T47D (cell line): ENCODE measurements around the gene OR8D2.

ENCODE experiments used
- DNase-seq, 2 experiments: peaks; one replicate each; pipeline versions ENCODE4 v3.0.0 to v3.0.0-alpha.2; 2011 to 2012; ENCODE audit warnings: low read depth in 1 of 2, low spot score in 1 of 2
- JUND ChIP-seq: IDR thresholded peaks from 2 replicates; pipeline ENCODE4 v1.6.1; 2012; ENCODE audit warnings: low read depth
- in situ Hi-C: cut with HindIII; loops from 2 replicates; pipeline ENCODE4 v1.10.0; 2016; ENCODE audit warnings: low sequenced_read_pairs, low pct_unique_long_range_greater_than_20kb

The OR8D2 gene, protein sequence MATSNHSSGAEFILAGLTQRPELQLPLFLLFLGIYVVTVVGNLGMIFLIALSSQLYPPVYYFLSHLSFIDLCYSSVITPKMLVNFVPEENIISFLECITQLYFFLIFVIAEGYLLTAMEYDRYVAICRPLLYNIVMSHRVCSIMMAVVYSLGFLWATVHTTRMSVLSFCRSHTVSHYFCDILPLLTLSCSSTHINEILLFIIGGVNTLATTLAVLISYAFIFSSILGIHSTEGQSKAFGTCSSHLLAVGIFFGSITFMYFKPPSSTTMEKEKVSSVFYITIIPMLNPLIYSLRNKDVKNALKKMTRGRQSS

DNA sequence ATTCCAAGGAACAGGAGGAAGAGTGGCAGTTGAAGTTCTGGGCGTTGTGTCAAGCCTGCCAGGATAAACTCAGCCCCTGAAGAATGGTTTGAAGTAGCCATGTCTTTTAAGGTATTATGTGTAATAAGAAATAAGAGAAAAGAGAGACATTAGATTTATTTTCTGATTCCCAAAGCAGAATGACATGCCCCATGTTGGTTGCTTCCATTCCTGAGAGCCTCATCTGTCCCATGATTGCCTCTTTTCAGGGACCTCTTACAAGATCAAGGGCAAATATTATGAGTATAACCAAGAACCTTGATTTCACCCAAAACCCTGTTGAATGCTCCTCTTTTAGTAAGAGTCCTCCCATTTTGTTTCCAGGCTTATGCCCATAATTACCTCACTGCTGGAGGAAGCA, at the start of gene OR8D2:
Gene OR8D2 (minus strand): TSS at position 101 of the 400 bp plus-strand sequence. CDS start 0 bp downstream, at position 101.
- TF ChIP-seq JUND, result no peak
- DNase-seq, result no peak
- in situ Hi-C loops, result no loop called here

DNA sequence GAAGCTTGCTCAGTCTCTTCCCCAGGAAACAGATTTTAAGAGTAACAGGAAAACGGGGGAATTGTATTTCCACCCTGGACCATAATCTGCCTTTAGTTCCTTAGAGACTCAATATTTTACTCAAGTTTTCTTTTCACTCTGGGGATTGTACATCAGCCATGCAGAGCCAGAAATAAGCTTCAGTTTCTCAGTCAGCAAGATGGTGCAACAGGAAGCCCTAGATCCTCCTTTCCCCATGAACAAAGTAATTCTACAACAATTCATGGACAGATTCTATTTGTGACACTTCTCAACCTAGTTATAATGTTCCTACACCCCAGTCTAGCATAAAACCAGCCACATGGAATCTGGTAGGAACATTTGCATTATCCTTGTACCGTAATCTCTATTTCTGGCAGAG, 39.6 kb upstream of the OR8D2 start:
- in situ Hi-C loops, result no loop called here
- DNase-seq, result no peak

DNA sequence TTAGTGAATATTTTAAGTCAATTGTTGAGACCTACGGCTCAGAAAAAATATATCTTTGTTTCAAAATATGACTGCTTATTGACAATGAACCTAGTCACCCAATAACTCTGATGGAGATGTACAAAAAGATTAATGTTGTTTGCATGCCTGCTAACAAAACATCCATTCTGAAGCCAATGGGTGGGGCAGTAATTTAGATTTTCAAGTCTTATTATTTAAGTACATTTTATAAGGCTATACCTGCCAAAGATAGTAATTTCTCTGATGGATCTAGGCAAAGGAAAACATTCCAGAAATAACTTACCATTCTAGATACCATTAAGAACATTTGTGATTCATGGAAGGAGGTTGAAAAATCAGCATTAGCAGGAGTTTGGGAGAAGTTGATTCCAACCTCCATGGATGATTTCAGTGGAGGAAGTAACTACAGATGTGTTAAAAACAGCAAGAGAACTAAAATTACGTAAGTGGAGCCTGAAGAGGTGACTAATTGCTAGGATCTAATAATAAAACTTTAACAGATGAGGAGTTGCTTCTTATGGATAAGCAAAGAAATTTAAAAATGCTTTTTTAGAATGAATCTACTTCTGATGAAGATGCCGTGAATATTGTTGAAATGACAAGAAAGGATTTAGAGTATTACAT, 26.4 kb upstream of the OR8D2 start:
- DNase-seq, result no peak
- no peak for TF ChIP-seq JUND
- in situ Hi-C loops, result no loop called here

More for the DNA sequence above, 39.6 kb upstream of the OR8D2 start:
- no peak for TF ChIP-seq JUND

DNA sequence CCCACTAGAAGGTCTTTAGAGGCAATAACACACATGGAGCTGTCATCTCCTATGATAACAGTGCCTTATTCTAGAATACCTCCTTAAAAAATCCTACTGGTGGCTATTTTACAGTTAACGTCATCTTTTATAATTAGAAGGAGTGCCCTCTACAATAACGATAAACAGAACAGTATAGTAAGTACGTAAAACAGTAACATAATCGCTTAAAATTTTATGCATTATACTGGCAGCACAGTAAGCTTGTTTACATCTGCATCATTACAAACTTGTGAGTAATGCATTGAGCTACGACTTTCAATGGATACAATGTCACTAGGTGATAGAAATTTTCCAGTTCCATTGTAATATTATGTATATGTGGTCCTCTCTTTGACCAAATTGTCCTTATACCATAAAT, 24.3 kb upstream of the OR8D2 start:
- TF ChIP-seq JUND, result no peak
- no peak for DNase-seq
- in situ Hi-C loops, result no loop called here

DNA sequence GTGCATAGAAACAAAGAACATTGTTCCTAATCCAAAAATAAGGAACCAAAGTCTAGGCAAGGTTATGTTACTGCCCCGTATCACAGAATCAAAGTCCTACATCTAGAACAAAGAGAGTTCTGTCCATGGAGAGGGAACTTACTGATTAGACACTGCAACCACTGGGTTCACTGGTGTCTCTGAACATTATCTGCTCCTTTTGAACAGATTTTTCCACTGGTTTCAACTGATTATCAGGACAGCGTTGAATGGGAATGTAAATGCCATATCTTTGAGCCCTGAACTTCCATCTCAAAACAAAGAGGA, 20.1 kb upstream of the OR8D2 start:
- in situ Hi-C loops, result no loop called here
- TF ChIP-seq JUND, result no peak
- no peak for DNase-seq

DNA sequence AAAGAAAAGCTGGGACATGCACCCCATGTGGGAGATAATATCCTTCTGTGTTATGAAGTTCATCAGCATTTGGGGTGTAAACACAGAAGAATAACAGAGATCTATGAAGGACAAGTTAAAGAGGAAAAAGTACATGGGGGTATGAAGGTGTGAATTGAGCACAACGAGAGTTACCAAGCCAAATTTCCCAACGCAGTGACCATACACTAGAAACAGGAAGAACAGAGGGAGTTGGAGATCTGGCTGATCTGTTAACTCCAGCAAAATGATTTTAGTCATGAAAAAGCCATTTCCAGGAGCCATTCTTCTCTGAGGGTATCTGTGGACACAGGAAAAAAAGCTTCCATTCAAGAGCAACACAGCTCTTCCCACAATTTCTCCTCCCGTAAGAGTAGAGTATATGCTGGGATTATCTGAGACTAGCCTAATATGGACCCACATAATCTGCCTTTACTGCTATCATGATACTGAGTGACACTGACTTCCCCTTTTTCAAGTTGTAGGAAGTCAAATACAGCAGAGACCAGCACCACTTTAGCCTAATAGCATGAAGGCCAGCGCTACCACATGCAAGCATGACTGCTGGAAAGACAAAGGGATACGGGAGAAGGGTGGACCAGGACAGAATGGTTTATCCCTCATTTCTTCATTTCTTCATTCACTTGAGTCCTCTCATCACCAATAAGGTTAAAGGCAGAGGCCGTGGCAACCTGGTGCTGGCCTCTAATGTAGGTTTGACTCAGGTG, 19.6 kb upstream of the OR8D2 start:
- DNase-seq, result no peak
- no peak for TF ChIP-seq JUND
- in situ Hi-C loops, result no loop called here

DNA sequence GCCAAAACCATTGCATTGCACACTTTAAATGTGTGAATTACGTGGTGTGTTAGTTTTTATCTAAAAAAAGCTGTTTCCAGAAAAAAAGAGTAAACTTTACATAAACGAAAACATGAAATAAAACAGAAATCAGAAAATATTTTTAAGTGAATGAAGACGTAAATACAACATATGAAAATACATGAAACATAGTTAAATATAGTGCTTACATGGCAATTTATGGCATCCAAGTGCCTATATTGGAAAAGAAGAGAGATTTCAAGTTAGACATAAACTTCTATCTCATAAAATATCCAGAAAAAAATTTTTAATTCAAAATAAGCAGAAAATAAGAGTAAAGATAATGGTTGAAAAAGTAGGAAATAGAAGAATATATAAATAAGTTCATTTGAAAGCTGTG, 11.9 kb upstream of the OR8D2 start:
- TF ChIP-seq JUND, result no peak
- in situ Hi-C loops, result no loop called here
- DNase-seq, result no peak

DNA sequence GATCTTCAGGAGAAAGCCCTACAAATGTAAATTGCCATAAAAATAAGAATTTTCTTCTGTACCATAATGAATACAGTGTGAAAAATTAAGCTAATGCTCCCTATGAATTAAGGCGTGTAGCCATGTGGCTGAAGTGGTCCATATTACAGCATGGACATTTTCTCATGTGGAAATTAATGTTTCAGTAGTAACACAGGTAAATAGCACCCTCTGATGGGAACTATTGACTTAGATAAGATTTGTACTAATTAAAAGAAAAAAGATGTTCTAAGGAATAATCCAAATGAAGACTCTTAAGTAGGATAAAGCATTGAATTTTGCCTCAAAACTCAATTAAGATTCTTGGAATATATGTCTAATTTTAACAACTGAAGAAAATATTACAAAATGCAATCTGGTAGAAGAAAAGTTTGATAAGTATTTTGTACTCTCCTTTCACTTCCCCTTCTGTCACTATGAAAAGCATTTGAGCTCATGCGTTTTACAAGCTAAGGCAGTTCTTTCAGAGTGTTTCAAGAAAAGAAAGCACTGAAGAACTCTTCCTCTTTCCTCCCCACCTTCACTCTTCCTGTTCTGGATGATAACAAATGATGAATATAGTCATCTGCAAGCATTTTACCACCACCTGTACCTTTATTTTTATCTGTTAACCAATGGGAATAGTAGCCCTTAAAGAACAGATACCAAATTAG, 9.9 kb upstream of the OR8D2 start:
- no peak for DNase-seq
- TF ChIP-seq JUND, result no peak
- in situ Hi-C loops, result no loop called here

DNA sequence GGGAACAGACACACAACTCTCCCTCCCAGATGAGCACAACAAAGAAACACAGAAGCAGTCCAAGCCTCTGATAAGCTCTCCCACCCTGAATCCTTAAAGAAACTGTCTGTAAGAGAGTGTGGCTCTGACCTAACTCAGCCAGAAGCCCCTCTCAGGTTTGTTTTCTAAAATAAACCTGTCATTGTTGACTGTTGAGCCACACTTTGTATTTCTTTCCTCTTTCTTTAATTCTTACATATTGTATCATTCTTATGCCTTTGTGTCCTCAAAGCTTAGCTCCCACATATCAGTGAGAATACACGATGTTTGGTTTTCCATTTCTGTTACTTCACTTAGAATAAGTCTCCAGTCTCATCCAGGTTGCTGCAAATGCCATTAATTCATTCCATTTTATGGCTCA, 7.8 kb upstream of the OR8D2 start:
- no peak for TF ChIP-seq JUND
- in situ Hi-C loops, result no loop called here
- no peak for DNase-seq

DNA sequence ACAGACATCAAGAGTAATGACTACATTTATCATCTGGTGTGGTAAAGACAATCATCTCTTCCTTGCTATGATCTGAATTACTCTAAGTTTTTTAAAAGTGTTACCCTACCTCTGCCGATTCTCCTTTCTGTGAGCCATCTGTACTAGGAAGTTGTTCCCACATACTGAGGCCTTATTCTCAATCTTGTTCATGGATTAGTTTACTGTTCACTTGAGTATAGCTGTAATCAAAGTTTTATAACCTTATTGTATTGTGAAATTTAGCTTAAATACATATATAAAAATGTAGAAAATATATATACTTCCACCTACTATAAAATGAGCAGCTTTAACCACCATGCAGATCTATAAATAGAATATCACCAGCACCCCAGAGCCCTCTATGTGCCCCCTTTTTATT, 2.4 kb upstream of the OR8D2 start:
- TF ChIP-seq JUND, result no peak
- DNase-seq, result no peak
- in situ Hi-C loops, result no loop called here

DNA sequence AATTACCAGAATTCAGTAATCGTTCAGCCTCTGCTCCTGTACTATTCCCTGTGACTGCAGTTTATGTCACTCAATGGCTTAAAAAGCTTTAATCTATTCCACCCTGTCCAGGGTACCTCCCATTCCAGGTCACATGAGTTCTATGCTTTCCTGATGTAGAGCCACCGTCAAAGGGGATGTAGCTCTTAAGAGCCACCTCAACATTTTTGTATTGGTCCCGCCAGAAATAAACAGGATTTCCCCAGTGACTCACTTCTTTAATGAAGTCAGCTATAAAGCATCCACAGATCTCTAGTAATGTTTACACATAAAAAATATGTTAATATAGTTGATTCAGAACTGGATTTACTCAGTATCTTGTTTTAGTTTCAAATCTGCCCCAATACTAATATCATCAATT, 4.9 kb downstream of the OR8D2 start:
- no peak for DNase-seq
- TF ChIP-seq JUND, result no peak
- in situ Hi-C loops, result no loop called here

DNA sequence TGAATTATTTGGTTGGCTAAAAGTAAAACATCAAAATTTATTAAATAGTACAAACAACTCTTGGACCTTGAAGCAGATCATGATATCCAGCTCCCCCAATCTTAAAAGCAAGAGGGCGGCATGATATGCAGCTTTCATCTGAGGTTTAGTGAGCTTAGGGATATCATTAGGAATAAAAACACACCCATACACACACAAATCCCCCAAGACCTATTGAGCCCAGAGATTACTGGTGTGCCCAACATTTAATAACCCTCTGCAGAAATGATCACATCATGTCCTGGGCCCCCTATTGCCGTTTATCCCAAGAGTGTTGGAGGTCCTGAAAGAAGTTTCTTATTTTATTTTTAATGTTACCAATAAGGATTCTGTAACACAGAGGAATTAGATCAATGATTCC, 6.1 kb downstream of the OR8D2 start, which contains the start of gene OR8D1:
Gene OR8D1 (minus strand): TSS at position 101 of the 400 bp plus-strand sequence. CDS start 3,183 bp downstream, outside the sequence.
- no peak for TF ChIP-seq JUND
- no peak for DNase-seq
- in situ Hi-C loops, result no loop called here
